Stimulated activated naive CD8-positive, alpha-beta T cell treated with anti-CD3 and anti-CD28 coated beads, Interleukin-15, amount 100 ng/mL, for 72 hours (primary cell): ENCODE results near the gene CPB1.

Experiments
- ATAC-seq: fragments of 150-1000 bp; cut with Tn5 transposase; 2 replicates; pipeline ENCODE4 v1.10.0; 2021; ENCODE audit warnings: mild to moderate bottlenecking, moderate library complexity
- DNase-seq, 2 donors: peaks; one replicate each; pipeline ENCODE4 v3.0.0; 2021 to 2022
- H3K27ac Mint-ChIP-seq, 2 donors: one replicate each; pipeline ENCODE4 v1.8.0; 2022; ENCODE audit warnings: mild to moderate bottlenecking in 2 of 2, mixed read lengths in 2 of 2, moderate library complexity in 2 of 2
- H3K27me3 Mint-ChIP-seq: one replicate; pipeline ENCODE4 v1.8.0; 2022; ENCODE audit warnings: mixed read lengths
- H3K4me1 Mint-ChIP-seq: one replicate; pipeline ENCODE4 v1.8.0; 2022; ENCODE audit warnings: mild to moderate bottlenecking, mixed read lengths
- H3K4me3 Mint-ChIP-seq, 2 donors: one replicate each; pipeline ENCODE4 v1.8.0; 2022; ENCODE audit warnings: mild to moderate bottlenecking in 2 of 2, mixed read lengths in 2 of 2, moderate library complexity in 1 of 2
- H3K9me3 Mint-ChIP-seq, 2 donors: one replicate each; pipeline ENCODE4 v1.8.0; 2022; ENCODE audit warnings: mixed read lengths in 2 of 2

The CPB1 gene

GRCh38 chr3:148816981-148817525 is 10.6 kb upstream of the CPB1 start:
- no peaks in the 10 kb centered on the region for H3K9me3 Mint-ChIP-seq
- H3K27me3 Mint-ChIP-seq, result peaks cover 5% of the 10 kb centered on the region
- ATAC-seq (no peak), DNase-seq (no peak)
- H3K4me1 Mint-ChIP-seq, result no peaks in the 10 kb centered on the region
- H3K27ac Mint-ChIP-seq, result no peak overlapping the region
- no peak overlapping the region for H3K4me3 Mint-ChIP-seq

GRCh38 chr3:148820361-148821245 is 7.0 kb upstream of the CPB1 start:
- DNase-seq (no peak), ATAC-seq (no peak)
- H3K27me3 Mint-ChIP-seq, result peaks cover 10% of the 10 kb centered on the region
- no peaks in the 10 kb centered on the region for H3K9me3 Mint-ChIP-seq
- no peak overlapping the region for H3K4me3 Mint-ChIP-seq
- H3K4me1 Mint-ChIP-seq, result no peaks in the 10 kb centered on the region
- H3K27ac Mint-ChIP-seq, result no peak overlapping the region

DNA sequence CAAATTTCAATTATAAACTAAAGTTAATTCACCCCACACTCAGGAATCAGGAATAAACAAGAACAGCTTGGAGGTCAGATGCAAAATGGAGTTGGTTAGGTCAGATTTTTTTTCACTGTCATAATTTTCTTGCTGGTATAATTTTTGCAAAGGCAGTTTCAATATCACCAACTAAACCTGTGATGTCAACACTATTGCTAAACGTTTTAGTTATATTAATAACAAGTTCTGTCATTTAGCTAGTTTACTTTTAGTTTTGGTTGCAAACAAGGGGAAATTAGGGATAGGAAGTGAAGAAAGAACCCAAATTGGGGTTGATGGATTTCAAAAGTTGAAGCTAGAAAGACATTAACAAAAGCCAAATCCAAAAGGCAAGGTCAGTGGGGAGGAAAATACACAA is 4.6 kb upstream of the CPB1 start:
- ATAC-seq, result no peak
- no peak for DNase-seq
- Mint-ChIP-seq H3K4me3 (no peak overlapping the region), H3K9me3 (no peaks in the 10 kb centered on the region), H3K27ac (no peak overlapping the region), H3K27me3 (peaks cover 11% of the 10 kb centered on the region), H3K4me1 (no peaks in the 10 kb centered on the region)

DNA sequence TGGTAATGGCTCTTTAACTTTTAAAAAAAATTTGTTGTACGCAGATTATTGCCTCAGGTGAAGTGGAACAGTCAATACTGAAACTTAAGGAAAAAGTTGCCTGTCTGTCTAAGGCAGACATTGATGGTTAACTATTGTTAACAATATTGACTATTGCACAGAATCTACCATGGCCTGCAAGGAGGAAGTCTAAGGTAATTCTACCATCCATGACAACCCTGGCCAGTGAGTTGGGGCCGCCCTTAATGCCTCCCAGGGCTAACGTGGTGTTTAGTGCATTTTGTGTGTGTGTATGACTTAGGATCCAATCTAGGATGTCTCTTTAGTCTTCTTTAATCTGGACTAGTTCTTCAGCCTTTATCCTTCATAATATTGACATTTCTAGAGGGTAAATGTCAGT is 2.1 kb upstream of the CPB1 start:
- H3K4me1 Mint-ChIP-seq, result no peaks in the 10 kb centered on the region
- no peak overlapping the region for H3K4me3 Mint-ChIP-seq
- no peak for DNase-seq
- H3K27ac Mint-ChIP-seq, result no peak overlapping the region
- ATAC-seq, result no peak
- peaks cover 25% of the 10 kb centered on the region for H3K27me3 Mint-ChIP-seq
- no peaks in the 10 kb centered on the region for H3K9me3 Mint-ChIP-seq

DNA sequence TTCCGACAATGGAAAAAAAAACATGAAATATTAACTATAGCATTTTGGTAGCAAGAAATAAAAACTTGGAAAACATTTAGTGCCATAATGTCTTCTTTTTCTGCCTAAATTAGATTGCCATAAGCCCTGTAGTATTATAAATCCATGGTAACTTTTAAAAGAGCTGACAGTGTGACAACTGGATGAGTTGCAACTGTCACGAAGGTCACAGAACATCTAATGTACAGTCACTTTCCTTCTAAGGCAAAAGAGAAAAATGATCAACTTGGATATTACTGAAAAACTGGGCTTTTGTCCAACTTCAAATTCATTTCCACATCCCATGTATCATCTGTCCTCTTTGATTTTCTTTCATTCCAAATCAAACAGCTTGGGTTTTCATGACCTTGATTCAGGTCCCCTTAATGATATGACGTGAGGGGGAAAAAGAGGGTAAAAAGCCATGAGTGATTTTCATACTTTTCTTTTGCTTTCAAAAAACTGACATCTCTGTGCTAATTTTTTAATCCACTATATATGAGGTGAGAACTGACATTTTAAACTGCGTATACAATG is 602 bp downstream of the CPB1 start:
- H3K9me3 Mint-ChIP-seq, result no peaks in the 10 kb centered on the region
- H3K27me3 Mint-ChIP-seq, result peaks cover 25% of the 10 kb centered on the region
- H3K4me3 Mint-ChIP-seq, result no peak overlapping the region
- no peak for ATAC-seq
- H3K27ac Mint-ChIP-seq, result no peak overlapping the region
- H3K4me1 Mint-ChIP-seq, result no peaks in the 10 kb centered on the region
- no peak for DNase-seq

DNA sequence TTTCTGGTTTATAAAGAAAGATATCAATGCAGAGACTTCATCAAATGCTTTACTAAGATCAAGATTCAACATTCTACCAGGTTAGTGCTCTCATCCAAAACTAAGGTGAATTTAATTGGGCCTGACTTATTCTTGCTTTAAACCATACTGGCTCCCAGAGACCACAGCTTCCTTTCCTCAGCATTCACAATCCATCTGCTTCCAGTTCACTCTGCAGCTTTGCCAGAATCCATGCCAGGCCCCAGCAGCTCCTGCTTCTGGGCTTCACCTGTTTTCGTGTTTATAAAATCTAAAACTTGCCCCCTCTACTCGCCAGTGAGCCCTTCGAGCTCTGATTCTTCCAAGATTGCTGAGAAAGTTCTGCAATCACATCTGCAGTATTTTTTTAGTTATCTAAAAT is 2.3 kb downstream of the CPB1 start:
- Mint-ChIP-seq H3K4me1 (no peaks in the 10 kb centered on the region), H3K27me3 (peaks cover 22% of the 10 kb centered on the region), H3K9me3 (no peaks in the 10 kb centered on the region), H3K27ac (no peak overlapping the region), H3K4me3 (no peak overlapping the region)
- ATAC-seq (no peak), DNase-seq (no peak)

DNA sequence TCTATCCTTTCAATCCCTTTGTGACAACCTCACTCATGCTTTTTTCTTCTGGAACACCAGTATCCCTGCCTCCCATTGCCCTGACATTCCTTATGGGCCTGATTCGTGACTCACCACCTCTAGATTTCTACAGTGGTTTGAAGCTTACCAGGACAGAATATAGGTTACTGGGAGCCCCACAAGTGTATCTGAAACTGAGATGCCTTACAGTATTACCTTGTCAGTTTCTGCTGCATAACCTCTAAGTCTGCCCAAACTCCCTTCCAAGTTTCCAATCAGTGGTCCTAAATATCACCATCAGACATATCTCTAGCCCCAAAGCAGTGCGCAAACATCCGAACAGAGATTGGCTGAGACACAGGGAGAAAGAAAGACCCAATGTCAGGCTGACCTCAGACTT is 5.6 kb downstream of the CPB1 start:
- Mint-ChIP-seq H3K27ac (no peak overlapping the region), H3K27me3 (peaks cover 13% of the 10 kb centered on the region), H3K4me3 (no peak overlapping the region), H3K4me1 (no peaks in the 10 kb centered on the region), H3K9me3 (no peaks in the 10 kb centered on the region)
- no peak for DNase-seq
- no peak for ATAC-seq

- Mint-ChIP-seq H3K4me1 (no peaks in the 10 kb centered on the region), H3K4me3 (no peak overlapping the region), H3K9me3 (no peaks in the 10 kb centered on the region), H3K27me3 (no peaks in the 10 kb centered on the region), H3K27ac (peak overlapping the region in 1 of 2 donors; percentile 6)
- no peak for ATAC-seq
- no peak for DNase-seq
These were observed 12.2 kb downstream of the CPB1 start for GRCh38 chr3:148839805-148840204.

DNA sequence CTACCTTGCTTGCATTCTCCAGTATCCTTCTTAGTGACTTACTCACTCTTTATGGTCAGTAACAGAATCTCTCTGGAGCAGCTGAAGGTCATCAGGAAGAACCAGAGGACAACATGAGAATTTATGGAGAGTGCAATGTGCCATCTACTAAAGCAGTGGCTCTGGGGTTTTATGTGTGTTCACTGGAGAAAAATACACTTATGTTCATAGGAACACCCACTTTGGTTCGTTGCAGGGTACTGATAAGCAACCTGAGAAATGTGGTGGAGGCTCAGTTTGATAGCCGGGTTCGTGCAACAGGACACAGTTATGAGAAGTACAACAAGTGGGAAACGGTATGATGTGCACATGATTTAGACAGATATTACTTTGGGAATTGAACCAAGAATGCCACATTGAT is 12.8 kb downstream of the CPB1 start:
- H3K27me3 Mint-ChIP-seq, result no peaks in the 10 kb centered on the region

GRCh38 chr3:148845756-148846395 is 18.3 kb downstream of the CPB1 start:
- Mint-ChIP-seq H3K27me3 (no peaks in the 10 kb centered on the region), H3K27ac (no peak overlapping the region), H3K9me3 (no peaks in the 10 kb centered on the region), H3K4me3 (no peak overlapping the region), H3K4me1 (no peaks in the 10 kb centered on the region)
- ATAC-seq (no peak), DNase-seq (no peak)

More for the DNA sequence above, 12.8 kb downstream of the CPB1 start:
- no peaks in the 10 kb centered on the region for H3K4me1 Mint-ChIP-seq
- H3K27ac Mint-ChIP-seq, result no peak overlapping the region
- no peak for ATAC-seq
- no peaks in the 10 kb centered on the region for H3K9me3 Mint-ChIP-seq
- no peak overlapping the region for H3K4me3 Mint-ChIP-seq
- no peak for DNase-seq

GRCh38 chr3:148847351-148847750 is 19.7 kb downstream of the CPB1 start:
- H3K27me3 Mint-ChIP-seq, result no peaks in the 10 kb centered on the region
- ATAC-seq (no peak), DNase-seq (no peak)
- no peak overlapping the region for H3K27ac Mint-ChIP-seq
- H3K4me3 Mint-ChIP-seq, result no peak overlapping the region
- H3K4me1 Mint-ChIP-seq, result no peaks in the 10 kb centered on the region
- no peaks in the 10 kb centered on the region for H3K9me3 Mint-ChIP-seq

DNA sequence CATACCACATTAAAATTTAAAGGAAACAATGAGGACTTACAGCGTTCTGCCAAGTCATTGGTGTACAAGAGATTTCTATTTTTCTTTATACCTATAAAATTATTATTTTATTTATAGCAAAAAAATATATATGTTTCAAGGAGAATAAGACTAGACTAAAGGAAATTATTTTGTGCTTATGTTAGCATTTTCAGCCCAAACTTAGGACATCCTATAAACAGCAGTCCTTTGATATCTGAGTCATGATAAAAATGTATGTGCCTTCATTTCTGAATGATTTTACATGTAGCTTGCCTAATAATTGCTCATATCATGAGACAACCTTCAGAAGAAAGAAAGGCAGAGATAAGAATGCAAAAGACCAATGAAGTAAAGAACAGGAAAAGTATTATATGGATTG is 20.8 kb downstream of the CPB1 start:
- DNase-seq (no peak), ATAC-seq (no peak)
- Mint-ChIP-seq H3K4me1 (no peaks in the 10 kb centered on the region), H3K27me3 (no peaks in the 10 kb centered on the region), H3K9me3 (no peaks in the 10 kb centered on the region), H3K27ac (no peak overlapping the region), H3K4me3 (no peak overlapping the region)

DNA sequence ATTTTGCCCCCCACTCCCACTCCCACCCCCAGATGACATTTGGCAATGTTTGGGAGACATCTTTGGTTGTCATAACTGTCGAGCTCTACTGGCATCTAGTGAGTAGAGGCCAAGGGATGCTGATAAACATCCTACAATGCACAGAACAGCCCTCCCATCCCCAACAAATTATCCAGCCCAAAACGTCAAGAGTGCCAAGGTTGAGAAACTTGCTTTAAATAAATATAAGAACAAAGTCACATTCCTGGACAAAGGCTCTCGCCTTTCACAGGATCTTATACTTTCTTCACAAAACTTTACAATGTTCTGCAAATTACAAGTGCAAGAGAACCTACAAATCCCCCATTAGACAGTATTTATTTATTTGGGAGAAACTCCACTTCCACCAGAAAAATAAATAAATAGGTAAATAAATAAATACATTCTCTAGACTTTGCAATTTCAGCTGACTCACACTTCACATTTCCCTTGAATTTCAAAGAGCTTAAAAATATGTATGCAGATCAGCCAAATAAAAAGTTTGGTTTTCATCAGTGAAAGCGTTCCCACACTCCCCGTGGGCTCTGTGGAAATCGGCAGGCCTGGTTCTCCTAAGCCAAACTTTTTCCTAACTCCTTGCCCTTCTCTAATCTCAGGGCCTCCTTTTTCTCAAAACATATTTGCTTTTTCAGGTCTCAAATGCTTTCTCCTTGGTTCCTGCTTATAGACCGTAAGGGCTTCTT is 24.8 kb downstream of the CPB1 start:
- Mint-ChIP-seq H3K9me3 (no peaks in the 10 kb centered on the region), H3K27ac (peak overlapping the region in 1 of 2 donors; percentile 57), H3K4me3 (no peak overlapping the region), H3K27me3 (no peaks in the 10 kb centered on the region), H3K4me1 (no peaks in the 10 kb centered on the region)
- DNase-seq (no peak), ATAC-seq (no peak)

- ATAC-seq, result no peak
- H3K4me3 Mint-ChIP-seq, result no peak overlapping the region
- H3K4me1 Mint-ChIP-seq, result no peaks in the 10 kb centered on the region
- DNase-seq, result no peak
- H3K9me3 Mint-ChIP-seq, result no peaks in the 10 kb centered on the region
- no peak overlapping the region for H3K27ac Mint-ChIP-seq
- H3K27me3 Mint-ChIP-seq, result no peaks in the 10 kb centered on the region
These were observed 25.5 kb downstream of the CPB1 start for GRCh38 chr3:148853076-148853475.

DNA sequence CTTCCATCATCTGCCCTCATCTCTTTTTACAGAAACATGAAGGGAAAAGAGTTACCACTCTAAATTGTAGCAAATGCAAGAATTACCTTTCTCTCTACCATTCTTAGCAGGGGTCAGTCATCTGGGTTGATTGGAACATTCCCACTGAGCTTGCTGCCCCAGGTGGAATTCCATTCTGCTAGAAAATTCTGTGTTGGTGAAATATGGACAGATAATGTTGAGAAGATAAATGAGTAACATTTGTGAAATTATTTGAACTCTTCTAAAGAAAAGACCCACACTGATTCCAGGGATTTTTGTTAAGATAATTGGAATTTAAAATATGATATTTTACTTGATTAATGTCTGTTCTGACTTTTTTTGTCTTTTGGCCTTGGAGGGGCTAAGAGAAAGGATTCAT is 26.4 kb downstream of the CPB1 start:
- ATAC-seq (no peak), DNase-seq (no peak)
- Mint-ChIP-seq H3K9me3 (no peaks in the 10 kb centered on the region), H3K4me1 (no peaks in the 10 kb centered on the region), H3K27ac (no peak overlapping the region), H3K4me3 (no peak overlapping the region), H3K27me3 (no peaks in the 10 kb centered on the region)
